HT-29 (cell line): Measurements from ENCODE around the gene COL5A2. TPM values are rescaled to one million over a fixed set of nuclear protein-coding genes. Genes with fewer than 3 reads are reported as not detected.

Experiments
- DNase-seq: peaks from one replicate; pipeline ENCODE4 v3.0.0-alpha.2; 2015; ENCODE audit warnings: low spot score
- total RNA-seq: library from RNA; depleted of rRNA; stranded (reverse); fragments of >200 nt; shearing (Covaris generic); gene quantifications from 2 replicates; pipeline ENCODE4 v1.2.3, GENCODE V29; 2014

The COL5A2 gene
- total RNA-seq, 1 experiment from 2014 or later, result not detected

DNA sequence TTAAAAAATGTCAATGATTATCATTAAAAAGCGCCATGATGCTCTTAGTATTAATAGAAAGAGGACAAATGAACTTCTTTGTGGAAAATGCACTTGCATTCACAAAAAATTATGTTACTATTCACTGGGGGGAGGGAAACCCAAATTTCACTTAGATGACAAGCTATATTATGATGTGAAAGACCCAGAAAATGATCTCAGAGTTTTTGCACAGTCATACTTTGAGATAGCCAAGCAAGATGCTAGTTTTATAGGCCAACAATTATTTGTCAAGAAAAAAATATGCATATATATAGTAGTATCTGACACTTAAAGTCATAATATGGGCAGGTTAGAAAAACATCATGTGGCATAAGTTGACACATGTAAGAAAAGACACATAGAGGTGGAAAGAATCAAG is 31.6 kb downstream of the COL5A2 start:
- DNase-seq, result no peak

DNA sequence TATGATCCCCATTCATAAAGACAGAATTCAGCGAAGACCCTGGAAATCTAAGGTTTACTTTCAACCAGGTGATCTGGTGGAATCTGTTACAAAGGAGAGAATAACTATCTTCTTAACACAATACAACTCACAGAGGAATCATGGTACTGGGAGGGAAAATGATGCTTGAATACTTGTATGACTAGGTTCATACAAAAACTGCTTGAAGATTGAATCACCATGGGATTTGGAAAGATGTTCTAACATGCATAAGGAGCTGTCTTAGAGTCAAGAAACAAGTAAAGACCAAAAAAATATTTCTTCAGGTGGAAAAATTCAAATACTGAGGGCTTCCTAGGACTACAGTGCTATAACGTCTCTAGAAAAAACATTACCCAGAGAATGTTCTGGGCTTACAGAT is 32.2 kb downstream of the COL5A2 start:
- DNase-seq, result no peak

DNA sequence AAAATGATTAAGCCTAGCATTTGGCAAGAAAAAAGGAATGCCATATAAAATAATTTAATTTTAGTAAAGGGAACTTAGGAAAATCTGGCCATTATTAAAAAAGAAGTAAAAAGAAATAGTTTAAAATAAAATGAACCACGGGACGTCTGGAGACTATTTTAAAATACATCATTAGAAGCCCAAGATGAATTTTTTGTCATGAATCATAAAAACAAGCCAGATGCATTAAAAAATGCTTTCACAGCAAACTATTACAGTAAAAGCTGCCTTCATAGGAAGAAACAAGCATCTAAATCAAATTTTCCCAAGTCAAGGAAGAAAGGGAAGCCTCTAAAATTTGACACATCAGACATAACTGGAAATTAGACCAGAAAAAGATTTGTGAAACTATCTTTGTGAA is 33.0 kb downstream of the COL5A2 start:
- no peak for DNase-seq

DNA sequence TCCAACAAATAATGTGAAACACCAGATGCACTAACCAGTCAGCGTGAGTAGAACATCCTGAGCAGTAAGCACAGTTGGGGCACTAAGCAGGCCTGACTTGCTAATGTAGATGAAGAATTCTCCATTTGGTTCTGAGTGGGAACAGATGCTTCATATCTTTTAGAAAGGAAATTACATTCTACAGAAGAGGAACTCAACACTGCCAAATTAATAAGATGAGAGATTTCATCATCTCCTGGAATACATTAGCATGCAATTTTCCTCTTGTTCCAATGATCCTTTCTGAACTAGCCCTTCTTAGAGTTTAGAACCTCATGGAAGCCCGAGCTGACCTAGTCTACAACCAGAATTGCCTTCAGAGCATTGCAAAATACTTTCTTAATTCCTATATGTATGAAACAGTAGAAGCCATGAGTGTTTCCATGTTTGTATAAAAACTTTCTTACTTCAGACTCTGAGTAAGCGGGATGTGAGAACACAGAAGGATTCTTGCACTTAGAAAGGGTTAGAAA is 34.8 kb downstream of the COL5A2 start:
- DNase-seq, result no peak

DNA sequence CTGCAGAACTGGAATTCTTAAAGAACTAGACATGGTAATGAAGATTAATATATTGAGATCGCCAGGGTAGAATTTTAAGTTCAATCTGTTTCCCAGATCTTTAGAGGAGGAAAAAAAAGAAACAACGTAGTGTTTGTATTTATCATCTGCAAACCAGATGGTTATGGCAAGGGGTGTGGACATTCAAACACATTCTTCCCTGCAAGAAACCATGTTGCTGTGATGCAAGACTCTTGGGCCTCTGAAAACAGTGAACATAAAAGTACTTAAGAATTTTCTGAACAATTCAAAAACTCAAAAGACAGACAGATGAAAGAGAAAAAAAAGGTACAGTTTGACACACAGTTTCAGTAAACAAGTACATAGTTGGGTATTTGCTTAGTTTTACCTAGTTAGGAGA is 35.6 kb downstream of the COL5A2 start:
- DNase-seq, result no peak

DNA sequence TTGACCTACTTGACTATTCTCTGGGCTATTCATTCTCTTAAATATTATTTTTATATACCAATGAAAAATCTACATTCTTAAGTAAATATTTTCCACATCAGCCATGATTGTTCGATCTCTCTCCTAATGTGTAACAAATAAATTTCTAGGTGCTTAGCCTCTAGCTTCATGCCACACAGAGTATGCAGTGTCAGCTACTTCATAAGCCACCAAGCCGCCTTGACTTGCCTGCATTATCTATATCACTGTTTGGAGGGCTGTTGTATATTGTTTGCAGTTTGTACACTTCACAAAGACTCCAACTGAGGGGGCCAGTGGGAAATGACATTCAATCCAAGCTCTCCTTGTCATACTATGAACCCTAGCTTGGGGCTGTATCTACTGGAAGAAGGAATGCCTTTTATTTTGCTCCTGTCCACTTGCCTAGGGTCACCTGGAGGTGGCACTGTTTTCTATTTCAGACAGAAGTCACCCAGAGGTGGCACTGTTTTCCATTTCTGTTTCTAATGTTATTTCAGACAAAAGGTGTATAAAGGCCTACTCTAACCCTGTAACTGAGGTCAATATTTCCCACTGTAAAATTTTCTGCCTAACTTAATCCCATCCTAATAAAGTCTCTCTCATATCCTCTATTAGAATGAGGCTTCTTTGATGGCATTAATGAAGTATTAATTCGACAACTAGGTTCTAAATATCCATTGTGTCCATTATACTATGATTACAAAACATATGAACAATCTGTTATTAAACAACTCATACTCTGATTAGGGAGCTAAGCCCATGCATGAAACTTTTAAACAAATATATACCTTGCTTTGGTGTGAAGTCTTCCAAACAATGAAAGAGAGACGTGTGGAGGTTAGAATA is 36.4 kb downstream of the COL5A2 start:
- DNase-seq, result peak; percentile 75

DNA sequence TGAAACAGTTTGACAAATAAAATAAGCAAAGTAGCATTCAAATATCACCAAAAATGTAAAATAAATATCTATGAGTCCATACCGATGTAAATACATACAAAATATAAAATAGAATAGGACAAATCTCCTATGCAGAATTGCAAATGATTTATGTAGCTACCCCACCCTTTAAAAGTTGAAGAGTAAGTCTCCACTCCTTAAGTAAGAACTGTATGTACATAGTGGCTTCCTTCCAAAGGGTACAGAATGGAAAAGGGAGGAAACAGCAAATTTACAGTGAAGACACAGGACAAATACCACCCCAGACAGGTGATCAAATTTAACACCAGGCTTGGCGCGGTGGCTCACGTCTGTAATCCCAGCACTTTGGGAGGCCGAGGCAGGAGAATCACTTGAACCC is 40.8 kb downstream of the COL5A2 start:
- DNase-seq, result no peak

DNA sequence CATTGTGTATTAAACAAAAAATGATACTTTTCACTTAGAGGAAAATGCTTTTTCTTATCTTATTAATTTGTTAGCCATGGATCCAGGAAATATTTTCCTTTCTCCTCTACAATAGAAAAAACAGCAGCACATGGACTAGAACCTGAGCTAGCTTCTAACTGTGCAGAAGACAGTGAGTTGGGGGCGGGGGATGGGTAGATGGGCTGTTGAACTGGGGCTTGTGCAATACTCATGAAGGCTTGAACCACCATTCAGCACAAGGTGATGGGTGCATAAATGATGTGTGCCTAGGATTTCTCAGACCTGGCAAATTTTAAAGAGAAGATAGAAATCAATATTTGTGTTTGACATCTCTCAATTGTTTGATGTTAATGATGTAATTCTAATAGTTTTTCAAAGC is 42.0 kb downstream of the COL5A2 start:
- no peak for DNase-seq

DNA sequence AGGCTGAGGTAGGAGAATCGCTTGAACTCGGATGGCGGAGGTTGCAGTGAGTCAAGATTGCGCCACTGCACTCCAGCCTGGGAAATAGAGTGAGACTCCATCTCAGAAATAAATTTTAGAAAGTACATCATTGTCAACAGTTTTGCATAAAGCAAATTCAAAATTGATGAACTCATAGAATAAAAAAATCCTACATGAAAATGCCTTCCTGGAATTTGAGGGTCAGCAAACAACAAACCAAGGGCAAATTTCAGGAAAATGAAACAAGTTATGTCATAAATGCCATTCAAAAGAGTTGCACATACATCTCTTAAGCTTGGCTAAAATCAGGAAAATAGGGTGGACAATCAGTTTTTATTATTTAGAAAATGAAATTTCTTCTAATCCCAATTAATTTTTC is 45.1 kb downstream of the COL5A2 start:
- no peak for DNase-seq

DNA sequence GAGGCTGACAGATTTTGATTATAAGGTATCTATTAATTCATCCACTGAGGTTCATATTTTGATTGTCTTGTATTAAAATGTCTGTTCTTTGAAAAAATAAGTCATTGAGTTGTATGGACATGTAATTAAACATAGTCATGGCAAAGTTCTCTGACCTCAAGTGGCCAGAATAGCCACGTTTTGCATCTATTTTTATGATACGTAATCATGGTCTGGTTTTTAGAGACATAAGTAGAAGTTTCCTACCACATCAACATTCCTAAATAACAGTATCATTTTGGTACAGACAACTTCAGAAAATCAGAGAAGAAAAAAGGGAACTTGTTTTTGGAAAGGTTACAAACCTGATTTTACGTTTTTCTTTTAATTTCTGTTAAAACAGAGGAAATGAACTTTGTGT is 47.6 kb downstream of the COL5A2 start:
- no peak for DNase-seq

DNA sequence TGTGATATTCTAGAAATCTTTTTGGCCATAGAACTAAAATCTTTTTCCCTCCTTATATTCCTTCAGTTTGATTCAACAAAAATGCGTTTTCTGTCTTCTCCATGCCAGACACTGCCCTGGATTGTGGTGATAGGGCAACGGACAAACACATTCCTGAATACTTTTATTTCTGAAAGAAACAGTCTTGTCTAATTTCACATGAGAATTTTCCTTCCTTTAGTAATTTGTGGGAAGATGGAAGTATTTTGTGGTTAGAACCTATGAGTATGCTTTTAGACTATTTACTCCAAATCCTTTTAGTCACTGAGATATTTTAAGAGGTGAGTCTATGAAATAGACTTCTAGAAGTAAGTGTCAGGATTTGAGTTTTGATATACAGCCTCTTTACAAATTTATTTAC is 49.6 kb downstream of the COL5A2 start:
- DNase-seq, result no peak

DNA sequence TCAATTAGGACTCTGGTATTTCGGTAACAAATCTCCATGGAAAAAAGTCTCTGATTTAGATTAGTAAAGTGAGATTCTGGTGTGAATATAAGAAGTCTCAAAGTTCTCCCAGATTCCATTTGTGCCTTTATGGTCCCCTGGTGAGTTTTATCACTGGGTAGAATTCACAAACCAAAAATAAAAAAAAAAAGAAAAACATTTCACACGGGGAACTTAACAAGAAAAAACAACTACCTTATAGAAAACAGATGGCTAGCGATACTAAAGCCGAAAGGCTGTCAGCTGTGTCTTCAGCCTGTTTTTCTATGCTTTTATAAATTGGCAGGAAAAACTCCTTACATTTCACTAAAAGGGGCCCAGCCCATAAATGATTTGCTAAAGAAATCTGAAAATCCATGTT is 50.6 kb downstream of the COL5A2 start:
- no peak for DNase-seq

DNA sequence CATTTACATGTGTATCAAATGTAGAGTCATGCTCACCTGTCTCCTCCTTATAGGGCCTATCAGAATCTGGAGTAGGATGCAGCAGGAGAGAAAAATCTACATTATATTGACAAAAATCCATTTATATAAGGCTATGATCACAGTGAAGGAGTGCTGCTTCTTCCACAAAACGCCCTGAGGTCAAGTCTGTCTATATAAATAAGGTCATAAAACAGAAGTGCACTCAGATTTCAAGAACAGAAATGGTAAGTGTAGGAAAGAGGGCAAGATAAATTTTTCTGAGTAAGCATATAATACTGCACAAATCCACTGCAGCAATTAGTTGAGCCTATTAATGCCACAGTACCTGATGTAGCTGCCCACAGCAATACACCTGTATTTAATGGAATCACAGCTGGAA is 51.8 kb downstream of the COL5A2 start:
- no peak for DNase-seq

DNA sequence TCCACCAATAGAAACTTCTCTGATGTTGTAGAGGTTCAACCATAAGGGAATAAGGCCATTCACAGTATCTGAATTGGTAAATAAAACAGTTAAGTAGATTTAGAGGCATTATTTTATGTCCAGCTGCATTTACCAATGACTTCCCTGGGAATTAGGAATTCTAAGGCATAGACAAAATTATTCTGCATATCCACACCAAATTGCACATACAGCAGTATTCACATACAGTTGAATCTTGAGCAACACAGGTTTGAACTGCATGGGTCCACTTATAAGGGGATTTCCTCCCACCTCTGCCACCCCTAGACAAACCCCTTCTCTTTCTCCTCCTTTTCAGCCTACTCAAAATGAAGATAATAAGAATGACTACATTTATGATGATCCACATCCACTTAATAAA is 54.4 kb downstream of the COL5A2 start:
- DNase-seq, result no peak

DNA sequence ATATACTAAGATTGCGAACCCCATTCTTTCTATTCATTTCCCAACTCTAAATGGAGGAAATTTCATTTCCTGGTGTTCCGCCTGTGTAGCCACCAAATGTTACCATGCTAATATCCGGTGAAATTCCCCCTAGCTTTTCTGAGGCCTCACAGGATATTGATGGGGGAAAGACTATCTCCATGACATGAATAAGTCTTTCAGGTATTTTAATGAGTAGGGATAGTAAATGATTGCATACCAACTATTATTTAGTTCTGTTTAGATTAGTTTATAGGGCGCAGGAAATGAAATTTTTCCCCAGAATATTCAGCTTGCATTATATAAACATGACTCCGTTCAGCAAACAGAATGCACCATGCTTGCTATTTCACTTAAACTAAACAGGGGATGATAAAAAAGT is 55.4 kb downstream of the COL5A2 start:
- no peak for DNase-seq

DNA sequence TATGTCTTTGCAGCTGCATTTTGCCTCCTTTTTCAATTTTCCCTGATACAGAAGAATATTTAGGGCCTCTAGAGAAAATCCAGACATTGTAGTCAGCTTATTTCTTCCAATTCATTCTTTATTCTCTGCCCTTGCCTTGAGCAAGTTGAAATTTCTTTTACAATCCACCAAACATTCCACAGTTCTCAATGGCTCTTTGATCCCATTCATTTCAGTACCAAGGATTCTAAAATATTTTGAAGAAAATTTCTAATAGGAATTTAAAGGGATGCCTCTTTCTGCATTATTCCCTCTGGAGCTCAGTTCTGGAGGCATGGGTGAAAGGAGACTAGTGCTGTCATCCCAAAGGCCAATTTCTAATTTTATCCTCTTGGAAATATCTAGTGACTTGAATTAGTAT is 61.2 kb downstream of the COL5A2 start:
- no peak for DNase-seq

DNA sequence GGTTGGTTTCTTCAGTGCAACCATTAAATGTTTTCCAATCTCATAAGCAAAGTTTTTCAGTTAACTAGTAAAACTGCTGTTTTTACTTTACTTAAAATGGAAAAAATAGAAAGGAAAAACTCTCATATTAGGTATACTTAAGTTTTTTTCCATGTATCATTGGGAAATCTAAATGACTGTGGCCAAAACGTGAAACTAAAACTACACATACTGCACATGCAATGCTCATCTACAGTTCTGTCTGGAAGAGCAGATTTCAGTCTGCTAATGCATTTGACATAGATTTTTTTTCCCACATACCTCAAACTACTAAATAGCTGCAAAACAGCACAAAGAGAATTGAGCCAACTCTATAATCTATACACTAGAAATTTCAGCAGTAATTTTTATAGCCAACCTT is 62.6 kb downstream of the COL5A2 start:
- no peak for DNase-seq

DNA sequence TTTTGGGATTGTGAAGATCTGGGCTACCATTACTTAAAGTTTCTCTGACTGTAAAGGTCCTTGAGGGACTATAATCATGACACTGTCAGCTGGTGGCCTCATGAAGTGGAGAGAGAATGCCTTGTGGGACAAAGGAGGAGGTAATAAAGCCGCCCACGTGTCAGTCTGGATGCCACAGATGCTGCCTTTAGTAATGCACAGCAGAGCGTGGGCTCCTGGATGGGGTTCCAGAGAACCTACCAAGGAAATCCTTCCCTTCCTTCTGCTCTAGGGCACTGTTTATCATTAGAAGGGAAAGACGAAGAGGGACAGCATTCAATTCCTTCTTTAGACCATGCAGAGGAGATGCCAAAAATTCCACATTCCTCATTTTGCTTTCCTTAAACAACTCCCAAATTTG is 63.5 kb downstream of the COL5A2 start:
- no peak for DNase-seq

DNA sequence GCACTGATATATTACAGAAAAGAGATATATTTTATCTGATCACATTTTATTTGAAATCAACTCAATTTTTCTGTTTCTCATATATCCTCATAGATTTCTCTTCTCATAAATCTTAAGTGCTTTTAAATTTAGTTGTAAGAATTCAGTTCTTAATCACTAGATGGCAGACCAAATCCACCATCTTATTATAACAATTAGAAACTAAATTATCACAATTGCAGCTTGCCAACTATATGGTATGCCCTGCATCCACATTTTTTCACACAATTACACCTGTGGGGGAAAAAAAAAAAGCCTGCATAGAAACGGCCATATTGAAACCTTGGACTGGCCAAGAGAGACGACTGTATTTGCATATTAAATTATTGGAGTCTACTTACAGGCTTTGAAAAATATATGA is 64.4 kb downstream of the COL5A2 start:
- peak; percentile 21 for DNase-seq

DNA sequence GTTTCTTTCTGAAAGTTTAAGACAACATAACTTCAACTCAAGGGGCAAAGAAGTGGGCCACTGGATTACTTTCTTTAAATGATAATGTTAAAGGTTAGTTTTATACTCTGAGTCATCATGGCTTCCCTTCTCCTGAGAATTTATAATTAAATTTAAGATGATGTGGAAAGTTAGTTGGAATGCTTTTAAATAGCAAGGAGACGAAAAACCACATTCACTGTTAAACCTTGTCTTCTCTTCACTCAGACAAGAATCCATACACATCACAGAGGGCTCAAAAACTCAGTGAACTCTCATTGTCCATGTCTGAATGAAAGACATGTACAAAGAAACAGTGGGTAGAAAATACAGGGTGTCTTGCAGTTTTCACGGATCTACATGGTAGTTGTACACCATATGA is 65.6 kb downstream of the COL5A2 start:
- no peak for DNase-seq

DNA sequence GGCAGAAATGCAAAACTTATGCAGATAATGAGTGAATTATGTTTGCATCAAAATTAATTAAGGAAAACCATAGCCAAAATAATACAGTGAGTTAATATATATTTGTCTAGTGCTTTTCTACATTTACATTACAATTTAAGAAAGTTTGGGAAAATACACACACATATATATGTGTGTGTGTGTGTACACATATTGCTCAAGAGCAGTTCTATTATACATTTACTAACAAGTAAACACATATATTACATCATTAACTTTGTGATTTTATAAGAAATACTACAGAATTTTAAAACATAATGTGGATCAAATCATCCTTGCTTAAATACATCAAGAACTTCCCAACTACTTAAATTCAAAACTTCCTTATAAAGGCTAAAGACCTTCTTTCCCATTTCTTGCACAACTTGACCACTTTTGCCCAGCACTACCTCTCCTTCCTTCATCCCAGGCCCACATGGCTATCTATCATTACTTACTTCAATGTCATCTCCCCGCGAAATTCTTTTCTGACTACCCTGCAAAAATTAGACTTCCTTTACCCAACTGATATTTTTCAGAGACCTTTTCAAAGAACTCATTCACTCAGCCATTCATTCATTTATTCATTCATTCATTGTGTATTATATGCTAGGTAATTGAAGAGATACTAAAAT is 68.4 kb downstream of the COL5A2 start:
- DNase-seq, result no peak

DNA sequence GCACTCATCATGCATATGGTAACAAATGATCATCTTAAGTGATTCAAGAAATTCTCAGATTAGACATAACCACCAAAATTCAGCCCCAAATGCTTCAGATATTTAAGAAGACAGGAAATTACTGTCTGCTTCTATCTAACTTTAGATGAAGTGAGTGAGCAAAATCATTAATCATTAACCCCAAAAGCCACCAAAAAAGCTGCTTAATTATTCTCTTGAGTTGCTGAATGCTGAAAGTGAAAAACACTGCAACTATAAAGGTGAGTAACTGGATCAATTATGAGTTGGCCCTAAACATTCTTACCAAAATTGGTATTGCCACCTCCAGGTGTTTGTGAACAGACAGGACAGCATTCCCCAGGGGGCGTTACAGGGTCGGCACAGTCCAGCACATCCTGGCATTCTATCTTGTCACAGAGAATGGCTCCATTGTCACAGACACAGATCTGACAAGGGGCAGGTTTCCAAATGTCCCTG is 69.6 kb downstream of the COL5A2 start:
- no peak for DNase-seq

DNA sequence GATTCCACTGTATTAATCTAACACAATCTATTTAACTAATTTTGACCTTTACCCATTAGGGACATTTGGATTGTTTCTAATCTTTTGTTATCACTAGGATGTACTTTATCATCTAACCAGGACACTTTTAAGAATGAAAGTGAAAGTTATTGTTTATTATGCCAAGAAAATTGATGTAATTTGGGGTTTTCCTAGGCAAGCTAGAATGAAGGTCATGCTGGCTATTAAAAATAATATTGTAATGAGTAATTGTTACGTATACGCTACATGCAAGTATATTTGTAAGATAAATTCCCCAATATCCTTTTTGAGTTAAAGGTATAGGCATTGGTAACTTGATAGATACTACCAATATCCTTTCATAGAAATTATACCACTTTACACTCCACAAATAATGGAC is 74.6 kb downstream of the COL5A2 start:
- no peak for DNase-seq
